ENCODE results near the gene CCR4. TPM values are rescaled to one million over a fixed set of nuclear protein-coding genes. Genes with fewer than 3 reads are reported as not detected.

CCR4 gene
- total and polyA plus RNA-seq, 2 of the 4 experiments (the other 2 are of a cell fraction): not detected

DNA sequence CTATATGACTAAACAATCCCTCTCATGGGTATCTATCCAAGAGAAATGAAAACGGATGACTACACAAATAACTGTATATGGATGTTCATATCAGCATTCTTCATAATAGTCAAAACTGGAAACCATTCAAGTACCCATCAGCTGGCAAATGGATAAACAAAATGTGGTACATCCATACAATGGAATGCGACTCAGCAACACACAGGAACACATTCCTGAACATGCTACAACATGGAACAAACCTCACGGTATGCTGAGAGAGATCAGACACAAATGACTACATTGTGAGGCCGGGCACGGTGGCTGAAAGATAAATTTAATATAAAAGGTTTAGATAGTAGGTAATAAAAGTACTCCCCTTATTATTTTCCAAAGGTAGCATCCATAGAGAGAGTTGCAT lies 42.6 kb downstream of the CCR4 start:
- H2BK5ac ChIP-seq (ENCODE audit: low read depth, low read length, poor library complexity, severe bottlenecking): no peak overlapping the region
- H3K18ac ChIP-seq (ENCODE audit: low read depth, low read length): no peak overlapping the region
- no peak overlapping the region for H3K9ac ChIP-seq (ENCODE audit: low read depth, low read length)
- H3K56ac ChIP-seq (ENCODE audit: extremely low read depth, insufficient read depth, low read length): no peak overlapping the region
- no peak overlapping the region for H3K23ac ChIP-seq (ENCODE audit: low read depth, low read length)
- no peaks in the 10 kb centered on the region; the same call in 1 of the 2 replicates for H3K9me1 ChIP-seq (ENCODE audit: insufficient read depth, low read length)
- H3K79me1 ChIP-seq (ENCODE audit: low read depth in 1 of 2, low read length in 2 of 2): no peaks in the 10 kb centered on the region
- H3K27ac ChIP-seq (ENCODE audit: insufficient read depth, low read length): no peak overlapping the region
- no peak overlapping the region for H2BK15ac ChIP-seq (ENCODE audit: low read depth, low read length)
- no peak overlapping the region for H4K91ac ChIP-seq (ENCODE audit: insufficient read depth, low read depth, low read length)
- H3K36me3 ChIP-seq (ENCODE audit: control insufficient read depth, insufficient read depth, low read length): peaks cover 13% of the 10 kb centered on the region
- no peak overlapping the region for H2AK9ac ChIP-seq (replicated peaks; ENCODE audit: low read depth, low read length, poor library complexity)
- H3K9me3 ChIP-seq (ENCODE audit: control insufficient read depth, insufficient read depth, low read length): no peaks in the 10 kb centered on the region
- no peaks in the 10 kb centered on the region for H3K4me1 ChIP-seq (ENCODE audit: control insufficient read depth, insufficient read depth, low read length)
- H4K5ac ChIP-seq (ENCODE audit: low read depth, low read length): no peak overlapping the region
- H2AFZ ChIP-seq (replicated peaks; ENCODE audit: low read length, poor library complexity): no peak overlapping the region
- H3K4ac ChIP-seq (ENCODE audit: low read depth, low read length): no peak overlapping the region
- H3K4me2 ChIP-seq (ENCODE audit: low read depth, low read length): no peak overlapping the region
- H3K27me3 ChIP-seq (ENCODE audit: control insufficient read depth, insufficient read depth, low read length): no peaks in the 10 kb centered on the region
- DNase-seq (no peak), ATAC-seq (ENCODE audit: low read depth) (no peak)
- dilution Hi-C loops (cut with HindIII; ENCODE audit: low sequenced_read_pairs, unreplicated experiment): no loop called here
- ChIA-PET CTCF (no interaction called here), POLR2A (ENCODE audit: unreplicated experiment) (no interaction called here)
- in situ Hi-C loops (cut with MboI; ENCODE audit: low sequenced_read_pairs): no loop called here
- no peak overlapping the region for H4K8ac ChIP-seq (ENCODE audit: low read depth in 2 of 2, low read length in 2 of 2)
- H2AK5ac ChIP-seq (ENCODE audit: low read depth, low read length): no peak overlapping the region
- intact Hi-C loops (cut with micrococcal nuclease): no loop called here
- H4K20me1 ChIP-seq (ENCODE audit: insufficient read depth, low read length): no peaks in the 10 kb centered on the region
- BruUV-seq (replicated peaks): no TSS peak
- no peak overlapping the region for H2BK20ac ChIP-seq (ENCODE audit: low read depth, low read length)
- TF ChIP-seq SMC3 (IDR thresholded peaks at IDR 0.05; ENCODE audit: low read depth, low read length) (no peak), CEBPB (IDR thresholded peaks at IDR 0.05; ENCODE audit: low read depth, low read length) (no peak), RCOR1 (IDR thresholded peaks at IDR 0.05; ENCODE audit: insufficient replicate concordance, low read length) (no peak), RAD21 (IDR thresholded peaks at IDR 0.05; ENCODE audit: low read length) (no peak), MAZ (IDR thresholded peaks at IDR 0.05; ENCODE audit: borderline replicate concordance, low read depth, low read length) (no peak), NFE2L2 (IDR thresholded peaks at IDR 0.05; ENCODE audit: low read depth, low read length) (no peak), RFX5 (IDR thresholded peaks at IDR 0.05; ENCODE audit: low read depth, low read length) (no peak), MAFK (IDR thresholded peaks at IDR 0.05; ENCODE audit: low read depth, low read length) (no peak), FOS (IDR thresholded peaks at IDR 0.05; ENCODE audit: low read depth, low read length) (no peak), POLR2A (IDR thresholded peaks at IDR 0.05; ENCODE audit: low read depth, low read length) (no peak), MXI1 (IDR thresholded peaks at IDR 0.05; ENCODE audit: borderline replicate concordance, low read depth, low read length) (no peak), BHLHE40 (IDR thresholded peaks at IDR 0.05; ENCODE audit: low read depth, low read length) (no peak), CHD1 (IDR thresholded peaks at IDR 0.05; ENCODE audit: low read depth, low read length) (no peak)
- TF ChIP-seq, protein P1, sequence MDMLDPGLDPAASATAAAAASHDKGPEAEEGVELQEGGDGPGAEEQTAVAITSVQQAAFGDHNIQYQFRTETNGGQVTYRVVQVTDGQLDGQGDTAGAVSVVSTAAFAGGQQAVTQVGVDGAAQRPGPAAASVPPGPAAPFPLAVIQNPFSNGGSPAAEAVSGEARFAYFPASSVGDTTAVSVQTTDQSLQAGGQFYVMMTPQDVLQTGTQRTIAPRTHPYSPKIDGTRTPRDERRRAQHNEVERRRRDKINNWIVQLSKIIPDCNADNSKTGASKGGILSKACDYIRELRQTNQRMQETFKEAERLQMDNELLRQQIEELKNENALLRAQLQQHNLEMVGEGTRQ (IDR thresholded peaks at IDR 0.05; ENCODE audit: low read depth, low read length): no peak
- TF ChIP-seq, protein P2, sequence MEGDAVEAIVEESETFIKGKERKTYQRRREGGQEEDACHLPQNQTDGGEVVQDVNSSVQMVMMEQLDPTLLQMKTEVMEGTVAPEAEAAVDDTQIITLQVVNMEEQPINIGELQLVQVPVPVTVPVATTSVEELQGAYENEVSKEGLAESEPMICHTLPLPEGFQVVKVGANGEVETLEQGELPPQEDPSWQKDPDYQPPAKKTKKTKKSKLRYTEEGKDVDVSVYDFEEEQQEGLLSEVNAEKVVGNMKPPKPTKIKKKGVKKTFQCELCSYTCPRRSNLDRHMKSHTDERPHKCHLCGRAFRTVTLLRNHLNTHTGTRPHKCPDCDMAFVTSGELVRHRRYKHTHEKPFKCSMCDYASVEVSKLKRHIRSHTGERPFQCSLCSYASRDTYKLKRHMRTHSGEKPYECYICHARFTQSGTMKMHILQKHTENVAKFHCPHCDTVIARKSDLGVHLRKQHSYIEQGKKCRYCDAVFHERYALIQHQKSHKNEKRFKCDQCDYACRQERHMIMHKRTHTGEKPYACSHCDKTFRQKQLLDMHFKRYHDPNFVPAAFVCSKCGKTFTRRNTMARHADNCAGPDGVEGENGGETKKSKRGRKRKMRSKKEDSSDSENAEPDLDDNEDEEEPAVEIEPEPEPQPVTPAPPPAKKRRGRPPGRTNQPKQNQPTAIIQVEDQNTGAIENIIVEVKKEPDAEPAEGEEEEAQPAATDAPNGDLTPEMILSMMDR (conservative IDR thresholded peaks at IDR 0.05; ENCODE audit: low read depth, low read length): no peak
- TF ChIP-seq, protein P3, sequence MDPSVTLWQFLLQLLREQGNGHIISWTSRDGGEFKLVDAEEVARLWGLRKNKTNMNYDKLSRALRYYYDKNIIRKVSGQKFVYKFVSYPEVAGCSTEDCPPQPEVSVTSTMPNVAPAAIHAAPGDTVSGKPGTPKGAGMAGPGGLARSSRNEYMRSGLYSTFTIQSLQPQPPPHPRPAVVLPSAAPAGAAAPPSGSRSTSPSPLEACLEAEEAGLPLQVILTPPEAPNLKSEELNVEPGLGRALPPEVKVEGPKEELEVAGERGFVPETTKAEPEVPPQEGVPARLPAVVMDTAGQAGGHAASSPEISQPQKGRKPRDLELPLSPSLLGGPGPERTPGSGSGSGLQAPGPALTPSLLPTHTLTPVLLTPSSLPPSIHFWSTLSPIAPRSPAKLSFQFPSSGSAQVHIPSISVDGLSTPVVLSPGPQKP (IDR thresholded peaks at IDR 0.05; ENCODE audit: borderline replicate concordance, low read depth, low read length): no peak
- WGBS, 2 experiments (ENCODE audit: extremely low coverage in 2 of 2, insufficient read length in 1 of 2): no CpG with 5 or more reads among the region's 5 CpGs
- no peak overlapping the region for H2BK120ac ChIP-seq (ENCODE audit: low read depth, low read length)
- H3K14ac ChIP-seq (replicated peaks; ENCODE audit: low read depth, low read length): no peak overlapping the region
- no peak overlapping the region for H3K4me3 ChIP-seq (ENCODE audit: insufficient read depth, low read depth, low read length)
